ENCODE measurements around the gene MTCL1. TPM values are rescaled to one million over a fixed set of nuclear protein-coding genes. Genes with fewer than 3 reads are reported as not detected.

The MTCL1 gene
- total and polyA plus RNA-seq, 2 experiments from 2014 or later, result 10.6 to 19.7 TPM

- TF ChIP-seq EZH2 (IDR thresholded peaks at IDR 0.05; ENCODE audit: borderline replicate concordance), result no peak
- DNase-seq (ENCODE audit: low spot score), result no peak
- H3K4me1 ChIP-seq (ENCODE audit: insufficient read depth), result peaks cover 5% of the 10 kb centered on the region
- H3K4me2 ChIP-seq, result no peak overlapping the region
- no peak overlapping the region for H2AFZ ChIP-seq
- H3K4me3 ChIP-seq, result no peak overlapping the region
- no peaks in the 10 kb centered on the region for H3K9me2 ChIP-seq (replicated peaks; ENCODE audit: insufficient read depth)
- H3K36me3 ChIP-seq (replicated peaks; ENCODE audit: insufficient read depth, low read depth), result no peaks in the 10 kb centered on the region
- H3K27me3 ChIP-seq, result no peaks in the 10 kb centered on the region
- H3K9me3 ChIP-seq (ENCODE audit: low read depth), result no peaks in the 10 kb centered on the region
- peaks cover 14% of the 10 kb centered on the region for H3K79me2 ChIP-seq
- WGBS (ENCODE audit: low lambda C conversion rate, missing lambda C conversion rate), result 93% methylated on average over 6 of the region's 6 CpGs
- H4K20me1 ChIP-seq (ENCODE audit: insufficient read depth, poor library complexity, severe bottlenecking), result no peaks in the 10 kb centered on the region
- no peak overlapping the region for H3K27ac ChIP-seq
These were observed 37.3 kb downstream of the MTCL1 start for GRCh38 chr18:8742387-8743361.

- Histone ChIP-seq H3K9me2 (replicated peaks; ENCODE audit: insufficient read depth) (no peaks in the 10 kb centered on the region), H3K4me3 (no peak overlapping the region), H3K79me2 (peaks cover 14% of the 10 kb centered on the region), H3K36me3 (replicated peaks; ENCODE audit: insufficient read depth, low read depth) (no peaks in the 10 kb centered on the region), H4K20me1 (ENCODE audit: insufficient read depth, poor library complexity, severe bottlenecking) (no peaks in the 10 kb centered on the region), H3K9me3 (ENCODE audit: low read depth) (no peaks in the 10 kb centered on the region), H3K4me2 (no peak overlapping the region), H3K27ac (no peak overlapping the region), H2AFZ (no peak overlapping the region), H3K27me3 (no peaks in the 10 kb centered on the region), H3K4me1 (ENCODE audit: insufficient read depth) (peaks cover 5% of the 10 kb centered on the region)
- TF ChIP-seq EZH2 (IDR thresholded peaks at IDR 0.05; ENCODE audit: borderline replicate concordance), result no peak
- no peak for TF ChIP-seq CTCF (IDR thresholded peaks at IDR 0.05; ENCODE audit: poor library complexity)
- no peak for TF ChIP-seq EZH2phosphoT487 (IDR thresholded peaks at IDR 0.05; ENCODE audit: low read depth, severe bottlenecking, unreplicated experiment)
- DNase-seq (ENCODE audit: low spot score), result no peak
- 94% methylated on average over 7 of the region's 7 CpGs for WGBS (ENCODE audit: low lambda C conversion rate, missing lambda C conversion rate)
These were observed 38.7 kb downstream of the MTCL1 start for GRCh38 chr18:8744038-8744437.

GRCh38 chr18:8744656-8745055 lies 39.3 kb downstream of the MTCL1 start:
- Histone ChIP-seq H3K27ac (no peak overlapping the region), H3K4me3 (no peak overlapping the region), H3K9me2 (replicated peaks; ENCODE audit: insufficient read depth) (no peaks in the 10 kb centered on the region), H3K27me3 (no peaks in the 10 kb centered on the region), H3K9me3 (ENCODE audit: low read depth) (no peaks in the 10 kb centered on the region), H3K4me2 (no peak overlapping the region), H2AFZ (no peak overlapping the region), H3K36me3 (replicated peaks; ENCODE audit: insufficient read depth, low read depth) (no peaks in the 10 kb centered on the region), H4K20me1 (ENCODE audit: insufficient read depth, poor library complexity, severe bottlenecking) (no peaks in the 10 kb centered on the region), H3K4me1 (ENCODE audit: insufficient read depth) (peaks cover 5% of the 10 kb centered on the region), H3K79me2 (peaks cover 14% of the 10 kb centered on the region)
- no peak for DNase-seq (ENCODE audit: low spot score)
- no peak for TF ChIP-seq CTCF (IDR thresholded peaks at IDR 0.05; ENCODE audit: poor library complexity)
- no peak for TF ChIP-seq EZH2 (IDR thresholded peaks at IDR 0.05; ENCODE audit: borderline replicate concordance)
- no peak for TF ChIP-seq EZH2phosphoT487 (IDR thresholded peaks at IDR 0.05; ENCODE audit: low read depth, severe bottlenecking, unreplicated experiment)
- WGBS (ENCODE audit: low lambda C conversion rate, missing lambda C conversion rate), result 85% methylated on average over 4 of the region's 4 CpGs

DNA sequence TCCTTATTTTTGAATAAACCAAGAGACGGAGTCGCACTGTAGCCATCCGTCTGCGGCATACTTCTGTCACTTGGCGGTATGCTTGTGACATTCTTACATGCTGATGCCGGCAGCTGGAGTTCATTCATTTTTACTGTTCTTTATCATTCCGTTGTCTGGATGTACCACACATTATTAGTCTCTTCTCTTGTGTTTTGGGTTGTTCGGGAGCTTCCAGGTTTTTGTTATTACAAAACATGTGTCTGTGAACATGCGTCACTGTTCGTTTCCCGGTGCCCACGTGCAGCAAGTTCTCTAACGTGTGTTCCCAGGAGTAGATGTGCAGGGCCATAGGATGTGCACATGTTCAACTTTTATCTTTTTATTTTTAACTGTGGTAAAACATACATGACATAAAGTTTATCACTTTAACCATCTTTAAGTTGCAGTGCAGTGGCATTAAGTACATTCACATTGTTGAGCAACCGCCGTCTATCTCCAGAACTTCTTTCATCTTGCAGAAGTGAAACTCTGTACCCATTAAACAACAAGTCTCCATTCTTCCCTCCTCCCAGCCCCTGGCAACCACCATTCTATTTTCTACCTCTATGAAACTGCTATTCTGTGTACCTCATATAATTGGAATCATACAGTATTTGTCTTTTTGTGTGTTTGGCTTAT lies 40.1 kb downstream of the MTCL1 start:
- H3K9me2 ChIP-seq (replicated peaks; ENCODE audit: insufficient read depth), result no peaks in the 10 kb centered on the region
- TF ChIP-seq EZH2 (IDR thresholded peaks at IDR 0.05; ENCODE audit: borderline replicate concordance), result no peak
- TF ChIP-seq CTCF (IDR thresholded peaks at IDR 0.05; ENCODE audit: poor library complexity), result no peak
- TF ChIP-seq EZH2phosphoT487 (IDR thresholded peaks at IDR 0.05; ENCODE audit: low read depth, severe bottlenecking, unreplicated experiment), result no peak

More for the DNA sequence above, 40.1 kb downstream of the MTCL1 start:
- no peaks in the 10 kb centered on the region for H3K36me3 ChIP-seq (replicated peaks; ENCODE audit: insufficient read depth, low read depth)
- no peak overlapping the region for H3K27ac ChIP-seq
- WGBS (ENCODE audit: low lambda C conversion rate, missing lambda C conversion rate), result 75% methylated on average over 15 of the region's 15 CpGs
- no peak overlapping the region for H2AFZ ChIP-seq
- peaks cover 7% of the 10 kb centered on the region for H3K4me1 ChIP-seq (ENCODE audit: insufficient read depth)
- H4K20me1 ChIP-seq (ENCODE audit: insufficient read depth, poor library complexity, severe bottlenecking), result no peaks in the 10 kb centered on the region
- no peak for DNase-seq (ENCODE audit: low spot score)
- H3K27me3 ChIP-seq, result no peaks in the 10 kb centered on the region
- no peak overlapping the region for H3K4me2 ChIP-seq
- H3K79me2 ChIP-seq, result peaks cover 14% of the 10 kb centered on the region
- H3K9me3 ChIP-seq (ENCODE audit: low read depth), result no peaks in the 10 kb centered on the region
- H3K4me3 ChIP-seq, result no peak overlapping the region

Measured in hepatocyte (in vitro differentiated cells).